GM18508 (cell line): ENCODE data around the gene TMEFF1.

Source experiments
- ATAC-seq: cut with Tn5 transposase; IDR thresholded peaks from one replicate; pipeline ENCODE4 v1.9.1; 2021; ENCODE audit warnings: moderate number of reproducible peaks; ENCODE audit not compliant: insufficient read depth, unreplicated experiment

TMEFF1 gene

GRCh38 chr9:100598641-100599145, 125.7 kb downstream of the TMEFF1 start:
- ATAC-seq = peak; percentile 50

- no peak for ATAC-seq
Observed at GRCh38 chr9:100600521-100601079, 127.7 kb downstream of the TMEFF1 start.

GRCh38 chr9:100601216-100601615, 128.3 kb downstream of the TMEFF1 start:
- ATAC-seq = peak; percentile 58

GRCh38 chr9:100602342-100602801, 129.4 kb downstream of the TMEFF1 start:
- no peak for ATAC-seq

GRCh38 chr9:100605405-100605804, 132.5 kb downstream of the TMEFF1 start:
- ATAC-seq = no peak

- ATAC-seq = no peak
Observed at GRCh38 chr9:100619194-100619593, 146.2 kb downstream of the TMEFF1 start.

- no peak for ATAC-seq
Observed at GRCh38 chr9:100619665-100620064, 146.7 kb downstream of the TMEFF1 start.

- no peak for ATAC-seq
Observed at GRCh38 chr9:100623969-100624368, 151.0 kb downstream of the TMEFF1 start.

GRCh38 chr9:100626949-100627348, 154.0 kb downstream of the TMEFF1 start:
- ATAC-seq = no peak
